ENCODE data around the gene PLEKHA4. TPM values are rescaled to one million over a fixed set of nuclear protein-coding genes. Genes with fewer than 3 reads are reported as not detected.

Gene PLEKHA4
- total and polyA plus RNA-seq, 12 donors = 18.5 to 70.6 (median 28.0) TPM

DNA sequence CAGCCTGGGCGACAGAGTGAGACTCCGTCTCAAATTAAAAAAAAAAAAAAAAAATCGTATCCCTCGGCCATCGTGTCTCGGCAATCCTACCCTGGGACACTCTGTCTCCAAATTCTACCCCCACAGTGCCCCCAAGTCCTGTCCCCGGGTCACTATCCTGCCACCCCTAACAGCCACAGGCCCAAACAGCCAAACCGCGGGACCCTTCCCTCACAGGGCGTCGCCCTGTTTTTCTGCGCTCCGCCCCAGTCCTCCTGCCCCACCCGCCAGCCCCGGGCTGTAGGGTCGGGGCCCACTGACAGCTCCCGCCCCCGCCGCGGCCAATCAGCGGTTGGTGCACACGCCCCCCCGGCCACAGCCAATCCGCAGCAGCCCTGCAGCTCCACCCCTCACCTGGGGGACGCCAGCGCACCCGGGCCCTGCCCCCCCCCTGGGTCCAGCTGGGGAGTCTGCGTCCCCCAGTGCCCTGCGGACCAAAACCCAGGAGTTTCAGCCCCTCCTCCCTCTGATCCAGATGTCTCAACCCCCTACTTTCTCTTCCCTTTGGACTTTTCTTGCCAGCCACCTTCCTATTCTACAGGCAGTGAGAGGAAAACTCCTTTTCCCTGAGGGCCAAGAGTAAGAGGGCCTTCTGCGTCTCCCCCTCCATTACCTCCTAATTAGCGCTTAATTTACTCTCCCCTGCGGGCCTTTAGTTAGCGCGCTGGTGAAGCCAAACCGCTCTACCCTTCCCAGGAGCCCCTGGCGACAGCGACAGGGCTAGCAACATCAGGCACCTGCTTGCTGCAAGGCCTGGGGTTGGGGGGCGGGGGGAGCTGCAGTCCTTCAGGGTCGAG is 56.1 kb downstream of the PLEKHA4 start:
- peaks cover 0 to 6% (median 0%) of the 10 kb centered on the region in 9 donors for H3K36me3 ChIP-seq
- 6 to 8% methylated on average over 39 of the region's 39 CpGs for WGBS, 2 donors
- no peaks in the 10 kb centered on the region for H3K27me3 ChIP-seq
- peak; percentile 90 to 93 for DNase-seq
- intact Hi-C loops (cut with DNase I) = no loop called here
- ATAC-seq = peak; percentile 88 to 94 (median 92)
- TF ChIP-seq, protein P1, sequence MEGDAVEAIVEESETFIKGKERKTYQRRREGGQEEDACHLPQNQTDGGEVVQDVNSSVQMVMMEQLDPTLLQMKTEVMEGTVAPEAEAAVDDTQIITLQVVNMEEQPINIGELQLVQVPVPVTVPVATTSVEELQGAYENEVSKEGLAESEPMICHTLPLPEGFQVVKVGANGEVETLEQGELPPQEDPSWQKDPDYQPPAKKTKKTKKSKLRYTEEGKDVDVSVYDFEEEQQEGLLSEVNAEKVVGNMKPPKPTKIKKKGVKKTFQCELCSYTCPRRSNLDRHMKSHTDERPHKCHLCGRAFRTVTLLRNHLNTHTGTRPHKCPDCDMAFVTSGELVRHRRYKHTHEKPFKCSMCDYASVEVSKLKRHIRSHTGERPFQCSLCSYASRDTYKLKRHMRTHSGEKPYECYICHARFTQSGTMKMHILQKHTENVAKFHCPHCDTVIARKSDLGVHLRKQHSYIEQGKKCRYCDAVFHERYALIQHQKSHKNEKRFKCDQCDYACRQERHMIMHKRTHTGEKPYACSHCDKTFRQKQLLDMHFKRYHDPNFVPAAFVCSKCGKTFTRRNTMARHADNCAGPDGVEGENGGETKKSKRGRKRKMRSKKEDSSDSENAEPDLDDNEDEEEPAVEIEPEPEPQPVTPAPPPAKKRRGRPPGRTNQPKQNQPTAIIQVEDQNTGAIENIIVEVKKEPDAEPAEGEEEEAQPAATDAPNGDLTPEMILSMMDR (IDR thresholded peaks at IDR 0.05) = no peak
- peak overlapping the region; percentile 63 to 94 (median 88) for H3K27ac ChIP-seq
- no peaks in the 10 kb centered on the region for H3K9me3 ChIP-seq
- H3K4me3 ChIP-seq = peak overlapping the region; percentile 27 to 86 (median 65)
- peaks cover 5 to 38% (median 22%) of the 10 kb centered on the region in 9 donors for H3K4me1 ChIP-seq

DNA sequence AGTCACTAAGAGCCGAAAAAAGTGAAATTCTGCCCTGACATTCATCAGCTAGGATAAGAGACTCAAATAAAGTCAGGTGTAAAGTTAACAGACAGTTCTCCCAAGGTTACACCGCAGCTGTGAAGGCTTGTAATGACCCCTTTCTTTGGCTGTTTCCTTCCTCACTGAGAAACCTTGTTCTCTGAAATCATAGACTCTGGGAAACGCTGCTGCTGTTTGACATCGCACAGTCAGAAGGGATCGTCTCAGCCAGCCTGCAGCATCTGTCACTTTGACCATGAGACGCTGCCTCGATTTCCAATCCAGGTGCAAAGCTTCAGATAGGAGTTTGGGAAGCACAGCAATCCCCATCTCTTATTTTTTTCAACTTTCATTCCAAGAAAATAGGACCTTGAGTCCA is 58.3 kb downstream of the PLEKHA4 start:
- Histone ChIP-seq H3K36me3 (peaks cover 0 to 8% (median 0%) of the 10 kb centered on the region in 9 donors), H3K9me3 (no peaks in the 10 kb centered on the region), H3K4me1 (peaks cover 5 to 28% (median 22%) of the 10 kb centered on the region in 9 donors), H3K27me3 (no peaks in the 10 kb centered on the region), H3K27ac (peak overlapping the region in 9 of 10 donors; percentile 63 to 94 (median 90)), H3K4me3 (peak overlapping the region; percentile 27 to 86 (median 65))
- ATAC-seq = no peak
- intact Hi-C loops (cut with DNase I) = loop anchor here in 1 of 10 donors (2.0 kb wide), 1 partner anchor 15 kb away; no protein-coding TSS in a partner anchor
- WGBS, 2 donors = 14 to 19% methylated on average over 7 of the region's 7 CpGs
- TF ChIP-seq, protein P1 (IDR thresholded peaks at IDR 0.05) = no peak
- no peak for DNase-seq

DNA sequence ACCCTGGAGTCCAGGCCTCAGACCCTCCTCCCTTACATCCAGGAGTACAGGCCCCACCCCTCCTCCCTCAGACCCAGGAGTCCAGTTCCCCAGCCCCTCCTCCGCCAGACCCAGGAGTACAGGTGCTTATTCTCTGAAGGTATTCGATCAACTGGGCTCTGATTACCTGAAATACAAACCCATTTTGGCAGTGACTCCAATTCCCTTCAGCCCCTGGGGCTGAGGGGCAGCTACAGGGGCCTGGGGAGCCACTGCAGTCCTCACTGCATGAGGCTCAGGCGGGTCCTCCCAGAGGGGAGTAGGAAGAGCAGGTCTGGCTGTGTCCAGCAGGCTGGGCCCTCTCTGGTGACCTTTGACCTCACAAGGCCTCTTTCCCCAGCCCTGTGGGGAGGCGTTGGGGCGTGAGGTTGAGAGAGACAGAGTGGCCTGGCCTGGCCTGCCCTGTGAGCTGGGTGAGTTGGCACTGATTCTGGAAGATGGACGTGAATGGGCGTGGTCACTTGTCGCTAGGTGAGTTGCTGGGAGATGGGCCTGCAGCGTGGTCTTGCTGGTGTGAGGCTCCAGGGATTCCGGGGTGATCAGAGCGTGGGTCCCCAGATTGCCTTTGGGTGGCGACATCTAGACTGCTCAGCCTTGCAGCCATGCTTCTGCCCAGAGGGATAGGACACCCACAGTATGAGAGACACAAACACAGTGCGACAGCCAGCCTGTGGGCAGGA is 60.7 kb downstream of the PLEKHA4 start:
- H3K4me1 ChIP-seq = peaks cover 5 to 27% (median 22%) of the 10 kb centered on the region in 9 donors
- DNase-seq (no peak), ATAC-seq (no peak)
- peaks cover 0 to 8% (median 0%) of the 10 kb centered on the region in 9 donors for H3K36me3 ChIP-seq
- H3K27ac ChIP-seq = no peak overlapping the region
- TF ChIP-seq, protein P1 (IDR thresholded peaks at IDR 0.05) = no peak
- no peaks in the 10 kb centered on the region for H3K27me3 ChIP-seq
- intact Hi-C loops (cut with DNase I) = no loop called here
- no peaks in the 10 kb centered on the region for H3K9me3 ChIP-seq
- WGBS, 2 donors = 90 to 92% methylated on average over 13 of the region's 13 CpGs
- no peak overlapping the region for H3K4me3 ChIP-seq

DNA sequence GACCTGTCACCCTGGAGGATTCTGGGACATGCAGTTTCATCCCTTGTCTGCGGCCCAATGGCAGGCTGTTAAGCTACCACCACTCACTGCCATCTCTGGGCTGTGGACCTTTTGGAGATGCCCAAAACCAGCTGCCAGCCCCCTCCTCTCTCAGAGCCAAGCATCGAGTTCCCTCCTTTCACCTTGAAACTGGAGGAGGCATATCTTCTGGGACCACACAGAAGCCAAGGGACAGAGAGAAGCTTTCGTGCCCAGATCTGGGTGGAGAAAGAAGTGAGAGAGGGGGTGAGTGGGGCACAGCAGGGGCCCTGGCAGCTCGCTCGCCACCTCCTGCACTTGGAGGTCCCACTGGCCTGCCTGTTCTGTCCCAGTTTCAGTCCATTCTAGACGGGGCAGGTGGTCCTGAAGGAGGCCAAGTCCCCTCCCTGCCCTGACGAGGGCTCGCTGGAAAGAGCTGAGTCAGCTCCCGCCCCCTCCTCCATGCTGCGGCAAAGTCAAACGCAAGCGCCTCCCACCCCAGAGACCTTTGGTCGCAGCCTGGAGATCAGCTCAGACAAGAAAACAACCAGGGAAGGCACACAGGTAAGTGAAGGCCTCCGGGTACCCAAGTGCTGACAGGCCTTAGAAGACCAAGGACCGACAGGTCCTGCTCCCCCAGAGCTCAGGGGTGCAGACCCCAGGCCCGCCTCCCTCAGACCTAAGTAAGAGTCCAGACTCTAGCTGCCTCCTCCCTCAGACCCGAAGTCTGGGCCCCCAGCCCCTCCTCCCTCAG is 61.4 kb downstream of the PLEKHA4 start:
- Histone ChIP-seq H3K36me3 (peaks cover 0 to 8% (median 0%) of the 10 kb centered on the region in 9 donors), H3K4me1 (peaks cover 5 to 22% (median 17%) of the 10 kb centered on the region in 9 donors), H3K9me3 (no peaks in the 10 kb centered on the region), H3K4me3 (no peak overlapping the region), H3K27me3 (no peaks in the 10 kb centered on the region), H3K27ac (no peak overlapping the region)
- DNase-seq (no peak), ATAC-seq (peak in 2 of 8 donors; percentile 22 to 26)
- WGBS, 2 donors = 76 to 84% methylated on average over 17 of the region's 17 CpGs
- TF ChIP-seq, protein P1 (IDR thresholded peaks at IDR 0.05) = no peak
- intact Hi-C loops (cut with DNase I) = no loop called here
